Embryonic facial prominence (tissue), 1 donor: ENCODE results near the gene SEMA4G.

Source experiments
- DNase-seq: peaks from one replicate; pipeline ENCODE4 v3.0.0-alpha.2; 2016; ENCODE audit errors: extremely low spot score

SEMA4G gene, protein sequence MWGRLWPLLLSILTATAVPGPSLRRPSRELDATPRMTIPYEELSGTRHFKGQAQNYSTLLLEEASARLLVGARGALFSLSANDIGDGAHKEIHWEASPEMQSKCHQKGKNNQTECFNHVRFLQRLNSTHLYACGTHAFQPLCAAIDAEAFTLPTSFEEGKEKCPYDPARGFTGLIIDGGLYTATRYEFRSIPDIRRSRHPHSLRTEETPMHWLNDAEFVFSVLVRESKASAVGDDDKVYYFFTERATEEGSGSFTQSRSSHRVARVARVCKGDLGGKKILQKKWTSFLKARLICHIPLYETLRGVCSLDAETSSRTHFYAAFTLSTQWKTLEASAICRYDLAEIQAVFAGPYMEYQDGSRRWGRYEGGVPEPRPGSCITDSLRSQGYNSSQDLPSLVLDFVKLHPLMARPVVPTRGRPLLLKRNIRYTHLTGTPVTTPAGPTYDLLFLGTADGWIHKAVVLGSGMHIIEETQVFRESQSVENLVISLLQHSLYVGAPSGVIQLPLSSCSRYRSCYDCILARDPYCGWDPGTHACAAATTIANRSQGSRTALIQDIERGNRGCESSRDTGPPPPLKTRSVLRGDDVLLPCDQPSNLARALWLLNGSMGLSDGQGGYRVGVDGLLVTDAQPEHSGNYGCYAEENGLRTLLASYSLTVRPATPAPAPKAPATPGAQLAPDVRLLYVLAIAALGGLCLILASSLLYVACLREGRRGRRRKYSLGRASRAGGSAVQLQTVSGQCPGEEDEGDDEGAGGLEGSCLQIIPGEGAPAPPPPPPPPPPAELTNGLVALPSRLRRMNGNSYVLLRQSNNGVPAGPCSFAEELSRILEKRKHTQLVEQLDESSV

DNA sequence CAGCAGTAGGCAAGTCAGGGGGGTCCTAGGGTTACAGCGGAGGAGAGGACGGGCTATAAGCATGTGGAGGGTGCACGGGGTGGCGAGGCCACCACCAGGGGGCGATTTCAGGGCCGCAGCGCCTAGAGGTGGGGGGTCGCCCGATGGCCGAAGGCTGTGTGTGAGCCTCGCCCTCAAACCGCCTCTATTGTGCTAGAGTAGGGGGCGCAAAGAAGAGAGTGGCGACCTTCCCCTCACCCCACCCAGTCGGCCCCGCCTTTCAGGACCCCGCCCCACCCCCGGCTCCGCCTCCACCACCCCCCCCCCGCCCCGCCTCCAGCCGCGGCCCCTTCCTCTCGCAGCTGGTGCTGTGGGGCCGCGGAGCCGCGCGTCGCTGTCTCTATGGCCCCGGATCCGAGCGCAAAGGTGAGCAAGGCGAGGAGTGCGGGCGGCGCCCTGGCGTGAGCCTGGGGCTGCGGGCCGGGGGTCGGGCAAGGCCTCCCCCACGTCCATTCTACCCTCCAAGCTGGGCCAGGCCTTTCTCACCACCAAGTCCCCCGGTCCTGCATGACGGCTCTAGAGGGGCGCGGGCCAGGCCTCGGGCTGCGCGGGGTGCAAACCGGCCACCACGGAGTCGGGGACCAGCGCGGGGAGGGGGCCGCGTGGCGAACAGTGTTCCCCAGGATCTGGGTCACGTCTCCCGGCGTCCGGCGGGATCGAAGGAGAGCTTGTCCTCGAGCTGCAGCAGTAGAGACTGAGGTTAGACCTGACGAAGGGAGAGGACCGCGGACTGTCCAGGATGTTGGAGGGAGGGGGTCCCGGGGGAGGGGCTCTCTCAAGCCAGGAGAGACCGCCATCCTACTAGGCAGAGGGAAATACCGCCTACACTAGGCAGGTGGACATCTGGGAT is at the start of gene SEMA4G:
Gene SEMA4G (plus strand): TSS at position 318 of the 889 bp plus-strand sequence. CDS start 3,409 bp downstream, outside the sequence.
- no peak for DNase-seq

DNA sequence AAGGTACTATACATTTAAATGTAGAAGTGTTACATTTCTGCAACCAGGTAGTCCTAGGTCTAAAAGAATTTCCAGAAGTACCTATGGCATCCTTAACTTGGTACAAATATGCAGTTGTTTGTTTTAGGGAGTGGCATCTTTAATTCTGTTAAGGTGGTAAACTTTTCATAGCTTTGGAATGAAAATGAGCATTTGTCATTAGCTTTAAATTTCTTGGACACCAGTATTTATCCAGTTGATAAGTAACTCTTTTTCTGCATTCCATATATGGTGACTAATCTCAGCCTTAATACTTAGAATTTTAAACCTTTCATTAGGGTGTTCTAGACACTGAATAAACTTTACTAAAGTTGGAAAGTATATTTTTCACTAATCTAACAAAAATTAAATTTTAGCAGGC is 45.7 kb upstream of the SEMA4G start:
- no peak for DNase-seq

DNA sequence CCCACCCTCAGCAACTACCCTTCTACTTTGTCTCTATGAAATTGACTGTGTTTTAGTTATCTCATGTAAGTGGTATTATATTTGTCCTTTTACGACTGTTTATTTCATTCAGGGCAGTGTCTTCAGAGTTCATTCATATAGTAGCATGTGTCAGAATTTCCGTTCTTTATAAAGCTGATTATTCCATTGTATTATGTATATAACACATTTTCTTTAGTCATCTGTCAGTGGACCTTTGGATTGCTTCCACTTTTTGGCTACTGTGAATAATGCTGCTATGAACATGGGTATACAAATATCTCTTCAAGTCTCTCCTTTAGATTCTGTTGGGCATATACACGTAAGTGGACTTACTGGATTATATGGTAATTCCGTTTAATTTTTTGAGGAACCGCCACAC is 42.0 kb upstream of the SEMA4G start:
- DNase-seq: no peak

DNA sequence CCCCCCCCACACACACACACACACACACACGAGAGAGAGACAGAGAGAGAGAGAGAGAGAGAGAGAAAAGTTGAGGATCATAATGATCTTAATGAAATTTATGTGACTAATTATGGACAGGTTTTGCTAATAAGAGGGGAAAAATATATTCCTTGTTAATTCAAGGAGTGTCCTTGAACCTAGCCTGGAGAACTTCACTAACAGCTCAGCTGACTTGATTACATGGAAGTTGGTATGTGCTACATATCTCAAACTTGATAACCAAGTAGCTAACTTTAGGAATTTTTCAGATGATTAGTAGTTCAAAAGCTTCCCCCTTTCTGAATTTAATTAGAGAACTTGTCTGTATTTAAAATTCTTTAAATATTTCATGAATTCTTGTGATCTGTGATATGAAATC is 41.3 kb upstream of the SEMA4G start:
- DNase-seq: no peak

DNA sequence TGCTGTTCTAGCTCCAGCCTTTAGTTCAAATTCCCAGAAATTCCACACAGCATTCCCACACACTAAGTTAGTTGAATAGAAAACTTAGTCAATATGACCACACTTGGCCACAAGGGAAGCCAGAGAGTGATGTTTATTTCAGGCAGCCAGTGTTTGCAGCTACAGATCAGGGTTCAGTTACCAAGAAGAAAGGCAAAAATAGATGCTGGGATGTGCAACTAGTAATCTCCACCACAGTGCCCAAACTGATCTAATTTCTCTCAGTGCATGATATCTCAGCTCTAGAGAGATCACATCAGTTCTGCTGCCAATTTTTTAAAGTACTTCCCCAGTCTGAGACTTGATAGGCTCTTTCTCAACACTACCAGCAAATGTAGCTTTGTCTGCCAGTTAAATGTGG is 38.9 kb upstream of the SEMA4G start:
- DNase-seq: no peak

DNA sequence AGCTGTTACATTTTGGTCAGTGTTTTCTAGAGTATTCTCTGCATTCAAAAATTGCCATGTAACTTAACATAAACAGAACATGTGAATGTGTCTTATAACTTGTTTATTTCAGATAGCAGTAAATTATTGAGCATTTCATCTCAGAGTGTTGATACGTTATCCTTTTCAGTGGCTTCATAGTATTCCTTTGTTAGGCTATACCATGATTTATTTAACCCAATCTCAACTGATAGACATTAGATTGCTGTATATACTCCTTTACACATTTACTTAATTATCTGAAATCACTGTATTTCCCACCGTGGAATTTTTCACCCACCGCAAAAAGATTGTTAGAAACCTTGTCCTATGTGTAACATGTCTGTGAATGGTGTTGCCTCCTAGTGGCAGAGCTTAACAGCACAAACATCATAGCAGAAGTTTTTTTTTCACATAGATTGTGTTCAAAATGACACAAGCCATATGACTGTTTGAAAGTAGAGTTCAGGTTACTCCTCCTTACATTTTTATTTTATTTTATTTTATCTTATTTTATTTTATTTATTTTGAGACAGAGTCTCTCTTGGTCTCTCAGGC is 35.1 kb upstream of the SEMA4G start:
- no peak for DNase-seq

DNA sequence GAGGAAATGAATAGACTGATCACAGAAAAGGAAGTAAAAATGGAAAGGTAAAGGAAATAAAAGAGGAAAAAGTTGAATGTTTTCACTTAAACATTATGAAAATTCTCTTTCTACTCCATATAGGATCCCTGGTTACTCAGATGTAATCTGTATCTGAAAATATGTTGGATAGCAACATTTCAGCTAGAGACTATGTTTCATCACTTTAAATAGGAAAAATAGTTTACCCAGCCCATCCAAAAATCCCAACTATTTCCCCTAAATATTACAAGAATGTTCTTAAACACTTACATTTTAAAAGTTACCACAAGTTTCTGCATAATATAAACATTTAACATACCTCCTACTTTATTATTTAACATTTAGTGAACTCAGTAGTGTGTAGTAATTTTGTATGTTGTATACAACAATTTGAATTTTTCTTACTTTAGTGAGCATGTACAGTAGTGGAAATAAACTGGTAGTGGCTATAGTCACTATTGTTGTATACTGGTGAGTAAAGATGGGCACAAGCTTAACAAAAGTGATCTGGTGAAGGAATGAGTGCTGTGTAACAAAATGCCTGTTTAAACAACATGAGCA is 29.4 kb upstream of the SEMA4G start:
- DNase-seq: no peak

DNA sequence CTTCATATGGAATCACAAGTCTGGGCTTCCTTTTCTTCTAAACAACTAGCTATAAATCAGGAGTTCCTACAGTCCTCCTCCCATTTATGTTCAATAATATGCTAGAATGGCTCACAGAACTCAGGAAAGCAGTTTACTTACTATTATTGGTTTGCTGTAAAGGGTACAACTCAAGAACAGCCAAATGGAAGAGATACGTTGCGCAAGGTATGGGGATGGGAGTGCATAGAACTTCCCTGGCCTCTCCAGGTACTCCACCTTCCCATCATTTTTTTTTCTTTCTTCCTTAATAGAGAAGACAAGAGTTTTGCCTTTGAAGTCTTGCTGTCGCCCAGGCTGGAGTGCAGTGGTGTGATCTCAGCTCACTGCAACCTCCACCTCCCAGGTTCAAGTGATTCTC is 27.1 kb upstream of the SEMA4G start:
- no peak for DNase-seq

DNA sequence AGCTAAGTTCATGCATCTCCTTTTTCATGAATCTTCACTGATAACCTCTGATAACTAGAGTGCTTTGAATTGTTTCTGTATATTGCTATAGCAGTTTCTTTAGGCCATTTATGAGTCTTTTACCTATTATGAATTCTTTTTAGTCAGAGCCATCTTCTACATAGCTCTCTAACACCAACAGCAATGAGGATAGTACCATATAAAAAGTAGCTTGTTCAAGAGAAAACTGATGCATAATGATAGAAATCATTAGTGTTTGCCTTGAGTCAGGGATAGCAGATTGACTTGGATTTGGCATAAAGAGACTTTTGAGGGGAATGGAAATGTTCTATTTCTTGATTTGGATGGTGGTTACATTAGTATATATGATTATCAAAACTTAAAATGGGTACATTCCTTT is 25.8 kb upstream of the SEMA4G start:
- no peak for DNase-seq

DNA sequence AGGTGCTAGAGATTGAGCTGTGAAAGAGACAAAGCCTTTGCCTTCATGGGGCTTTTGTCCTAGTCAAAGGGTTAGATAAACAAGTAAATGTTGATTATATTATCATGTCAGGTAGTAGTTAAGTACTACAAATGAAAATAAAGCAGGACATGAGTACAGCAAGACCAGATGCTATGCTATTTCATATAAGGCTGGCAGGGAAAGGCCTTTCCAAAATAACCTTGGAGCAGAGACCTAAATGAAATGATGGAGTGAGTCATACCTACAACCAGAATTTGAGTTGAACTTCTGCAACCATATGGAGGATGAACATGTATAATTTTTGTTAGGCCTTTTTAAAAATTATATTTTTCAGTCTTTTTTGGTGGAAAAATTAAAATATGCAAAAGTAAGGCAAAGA is 23.6 kb upstream of the SEMA4G start:
- DNase-seq: no peak

DNA sequence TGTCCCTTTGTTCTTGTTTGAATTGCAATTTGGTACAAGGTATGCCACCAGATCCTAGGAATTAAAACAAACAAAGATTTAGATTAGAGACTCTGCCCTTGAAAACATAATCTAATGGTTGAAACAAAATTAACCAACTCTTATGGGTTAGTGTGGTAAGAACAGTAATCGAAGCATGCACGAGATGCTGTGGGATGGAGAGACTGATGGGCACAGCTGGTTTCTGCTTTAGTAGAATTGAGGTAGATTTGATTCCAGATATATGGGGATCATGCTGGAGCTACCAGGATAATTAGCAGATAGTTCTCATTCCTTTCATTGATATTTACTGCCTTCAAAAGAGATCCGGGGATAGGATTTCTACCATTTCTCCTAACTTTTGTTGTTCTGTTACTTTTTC is 20.4 kb upstream of the SEMA4G start:
- DNase-seq: no peak

DNA sequence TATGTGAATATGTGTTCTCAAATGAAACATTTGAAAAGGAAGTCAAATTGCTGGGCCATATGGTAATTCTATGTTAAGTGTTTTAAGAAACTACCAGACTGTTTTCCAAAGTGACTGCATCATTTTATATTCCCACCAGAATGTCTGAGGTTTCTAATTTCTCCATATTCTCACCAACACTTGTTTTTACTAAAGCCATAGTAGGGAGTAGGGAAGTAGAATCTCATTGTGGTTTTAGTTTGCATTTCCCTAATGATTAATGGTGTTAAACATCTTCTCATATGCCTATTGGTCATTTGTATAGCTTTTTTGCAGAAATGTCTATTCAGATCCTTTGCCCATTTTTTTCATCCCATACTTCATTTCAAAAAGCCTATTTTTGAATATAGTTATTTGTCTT is 9.1 kb upstream of the SEMA4G start:
- DNase-seq: no peak

DNA sequence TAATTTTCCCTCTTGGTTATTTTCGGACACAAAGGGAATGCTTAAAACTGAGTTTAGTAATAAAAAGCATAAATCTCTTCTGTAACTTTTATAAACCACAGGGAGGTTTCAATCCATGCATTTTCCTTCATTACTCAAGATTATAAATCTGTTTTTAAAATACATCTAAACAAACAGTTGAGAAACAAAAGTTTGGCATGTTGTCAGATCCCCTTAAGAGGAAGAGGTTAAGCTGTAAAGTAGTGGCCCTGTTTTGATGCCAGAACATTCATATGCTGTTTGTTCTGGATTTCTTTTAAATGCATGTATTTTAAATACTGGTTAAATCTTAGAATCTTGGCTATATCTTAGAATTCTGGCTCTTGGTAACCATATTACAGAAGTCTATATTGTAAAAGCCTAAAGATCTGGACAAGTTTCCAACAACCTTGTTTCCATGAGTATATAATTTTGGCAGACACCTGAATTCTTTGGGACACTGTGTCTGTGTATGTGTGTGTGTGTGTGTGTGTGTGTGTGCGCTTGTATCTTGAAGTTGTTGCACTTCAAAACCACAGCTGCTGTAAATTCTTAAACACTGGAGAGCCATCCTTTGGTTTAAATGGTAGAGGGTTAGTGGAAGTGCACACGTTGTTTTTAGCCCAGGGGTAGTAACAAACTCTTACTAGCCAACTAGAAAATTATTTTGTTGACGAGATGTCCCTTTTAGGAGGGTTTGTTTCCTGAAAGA is 6.8 kb upstream of the SEMA4G start:
- no peak for DNase-seq

DNA sequence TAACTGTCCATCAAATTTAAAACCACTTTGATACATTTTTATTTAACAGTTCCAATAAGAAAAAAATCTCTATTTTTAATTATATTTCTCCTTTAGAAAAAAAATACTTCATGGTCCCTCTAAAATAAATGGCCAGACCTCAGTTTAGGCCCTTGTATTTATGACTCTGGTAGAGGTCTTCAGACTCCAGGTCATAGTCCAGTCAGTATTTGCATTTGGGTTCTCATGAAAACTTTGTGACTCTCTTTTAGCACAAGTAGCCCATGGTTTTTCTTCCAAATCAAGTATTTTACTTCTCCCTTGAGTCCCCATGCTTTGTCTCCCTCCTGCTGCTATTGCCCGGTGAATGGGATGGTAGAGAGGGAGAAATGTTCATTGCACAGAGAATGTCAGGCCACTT is 5.5 kb upstream of the SEMA4G start:
- no peak for DNase-seq

DNA sequence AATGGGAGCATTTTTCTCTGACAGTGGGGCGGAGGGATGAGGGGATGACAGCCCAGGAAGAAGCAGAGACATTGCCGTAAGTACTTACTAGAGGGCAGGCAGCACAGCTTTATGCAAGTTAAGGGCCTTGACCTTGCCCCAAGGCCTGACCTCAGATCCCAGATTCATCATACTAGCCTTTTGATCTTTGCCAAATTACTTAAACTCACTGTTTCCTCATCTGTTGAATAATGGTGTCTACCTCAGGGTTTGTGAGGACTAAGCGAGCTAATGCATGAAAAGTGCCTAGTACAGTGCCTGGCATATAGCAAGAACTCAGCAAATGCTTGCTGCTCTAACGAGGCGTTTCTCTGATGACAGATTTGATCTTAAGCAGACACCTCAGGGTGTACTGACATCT is 3.5 kb upstream of the SEMA4G start:
- DNase-seq: no peak

DNA sequence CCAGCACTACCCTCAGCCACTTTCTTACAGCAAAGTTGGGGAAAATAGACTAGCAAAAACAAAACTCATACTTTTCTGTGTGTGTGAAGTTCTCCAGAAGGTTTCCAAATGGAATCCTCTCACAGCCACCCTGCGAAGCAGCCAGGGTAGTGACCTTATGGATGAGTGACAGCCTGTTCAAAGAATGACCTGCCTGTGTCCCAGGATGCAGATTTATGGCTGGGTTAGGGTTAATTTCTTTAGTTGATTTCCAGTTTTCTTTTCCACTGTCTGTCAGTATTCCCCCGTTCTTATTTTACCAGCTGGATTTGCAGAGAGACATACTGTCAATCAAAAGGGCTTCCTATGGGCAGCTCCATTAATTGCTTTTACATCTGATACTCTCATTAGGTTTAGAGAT is 2.4 kb upstream of the SEMA4G start:
- no peak for DNase-seq

DNA sequence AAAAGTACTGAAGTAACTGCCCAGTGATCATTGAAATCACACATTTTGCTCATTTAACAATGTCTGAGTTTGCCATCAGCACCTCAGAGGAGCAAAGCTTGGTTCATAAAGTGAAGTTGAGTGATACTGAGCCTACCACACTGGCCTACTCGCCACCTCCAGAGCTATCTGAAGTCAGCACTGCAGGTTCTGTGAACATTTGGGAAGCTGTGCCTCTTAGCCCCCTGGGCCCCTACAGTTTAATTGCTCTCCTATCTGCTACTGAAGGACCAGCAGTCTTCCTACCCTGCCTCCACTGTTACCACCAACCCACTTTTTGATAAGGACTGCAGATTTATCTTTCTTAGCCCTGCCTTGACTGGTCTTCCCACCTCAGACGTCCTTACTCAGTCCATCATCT is 2.0 kb upstream of the SEMA4G start:
- no peak for DNase-seq

DNA sequence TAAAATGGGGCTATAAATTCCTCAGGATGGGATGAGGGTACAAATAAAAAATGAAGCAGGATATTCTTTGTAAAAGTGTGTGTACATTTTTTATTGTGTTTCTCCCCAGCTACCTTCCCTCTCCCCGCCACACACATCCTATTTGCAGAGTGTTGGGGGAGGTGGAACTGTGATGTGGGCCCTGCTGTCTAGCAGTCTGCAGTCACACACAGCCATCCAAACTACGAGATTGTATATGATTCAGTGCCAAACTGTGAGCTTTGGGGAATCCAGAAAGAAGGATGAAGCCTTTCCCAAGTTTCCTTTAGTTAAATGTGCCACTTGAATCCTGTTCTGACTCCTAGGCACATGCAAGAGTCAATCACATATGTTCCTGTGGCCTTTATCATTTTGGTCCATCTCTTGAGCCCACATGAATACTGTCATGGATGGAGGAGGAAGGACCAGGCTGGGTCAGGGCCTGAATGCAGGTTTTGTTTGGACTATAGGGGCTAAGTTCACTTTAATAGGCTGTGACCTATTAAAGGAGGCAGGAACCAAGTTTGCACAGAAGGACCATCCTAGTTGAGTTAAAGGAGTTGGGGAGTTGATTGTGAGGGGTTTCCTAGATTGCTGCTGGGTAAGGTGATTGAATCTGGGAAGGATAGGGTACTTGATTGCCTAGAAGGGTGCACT is 1.1 kb upstream of the SEMA4G start:
- DNase-seq: no peak

DNA sequence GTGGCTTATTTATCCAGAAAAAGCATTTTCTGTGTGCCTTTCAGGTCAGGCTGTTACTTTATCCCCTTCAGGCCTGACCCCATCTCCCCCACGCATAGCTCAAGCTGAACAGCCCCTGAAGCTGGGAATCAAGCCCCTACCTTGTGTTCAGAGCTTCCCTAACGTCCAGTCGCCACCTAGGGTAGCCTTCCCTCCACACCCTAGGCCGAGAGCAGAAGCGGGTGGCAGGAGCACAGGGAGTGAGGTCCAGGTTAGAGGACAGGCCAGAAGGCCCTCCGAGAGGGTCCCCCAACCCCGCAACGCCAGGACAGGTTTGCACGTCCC is 479 bp upstream of the SEMA4G start:
- no peak for DNase-seq
